HG02870 (cell line): ENCODE data around the gene HECW1.

ENCODE experiments used
- ATAC-seq: cut with Tn5 transposase; IDR thresholded peaks from one replicate; pipeline ENCODE4 v1.9.1; 2021; ENCODE audit warnings: mild to moderate bottlenecking, moderate library complexity; ENCODE audit not compliant: unreplicated experiment

Gene HECW1

DNA sequence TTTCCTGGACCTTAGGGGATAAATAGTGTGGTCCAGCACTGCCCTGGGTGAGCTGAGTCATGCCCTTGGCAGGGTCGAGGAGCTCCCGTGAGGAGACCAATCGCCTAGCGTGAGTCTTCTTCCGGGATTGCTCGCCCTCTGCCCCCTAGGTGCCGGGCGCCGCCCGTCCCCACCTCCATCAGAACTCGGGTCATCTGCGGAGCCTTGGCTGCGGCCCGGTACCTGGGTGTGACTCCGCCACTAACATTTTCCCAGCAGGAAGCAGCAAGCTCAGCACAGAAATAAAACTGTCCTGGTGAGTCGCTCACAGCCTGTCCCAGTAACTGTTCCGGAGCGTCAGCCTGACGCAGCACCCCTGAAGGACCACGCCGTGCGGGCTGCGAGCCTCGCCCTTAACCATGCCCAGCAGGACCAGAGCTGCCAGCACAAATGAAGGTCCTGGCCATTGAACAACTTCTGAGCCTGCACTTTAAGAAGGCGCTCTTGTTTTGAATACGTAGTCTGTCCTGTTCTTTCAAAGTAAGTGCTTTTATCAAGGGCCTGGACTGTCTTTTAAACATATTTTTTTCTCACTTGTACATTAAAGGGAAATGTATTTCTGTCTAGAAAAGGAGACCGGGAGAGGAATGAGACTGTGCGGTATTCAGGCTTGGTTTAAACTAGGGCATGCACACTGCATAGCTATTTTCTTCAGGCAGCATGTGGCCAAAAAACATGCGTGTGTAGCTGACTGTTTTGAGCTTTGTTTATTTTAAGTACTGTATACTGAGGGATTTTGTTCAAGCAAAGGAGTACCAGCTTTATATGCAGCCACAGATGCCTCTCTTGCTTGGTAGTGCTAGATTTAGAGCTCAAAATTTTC is 136.7 kb downstream of the HECW1 start:
- no peak for ATAC-seq

DNA sequence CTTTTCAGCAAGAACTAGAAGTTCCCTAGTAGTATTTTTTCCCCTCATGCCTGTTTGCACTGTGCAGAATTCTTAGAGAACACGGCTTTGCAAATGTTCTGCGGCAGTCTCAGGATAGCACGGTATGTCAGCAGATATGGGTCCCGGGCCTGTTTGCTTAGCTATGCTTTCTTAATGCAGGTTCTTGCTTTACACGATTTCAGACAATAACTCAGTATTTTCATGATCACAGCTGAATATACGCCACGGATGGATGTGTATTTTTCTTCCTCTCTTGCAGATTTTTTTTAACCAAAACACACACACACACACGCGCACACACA is 137.3 kb downstream of the HECW1 start:
- no peak for ATAC-seq

DNA sequence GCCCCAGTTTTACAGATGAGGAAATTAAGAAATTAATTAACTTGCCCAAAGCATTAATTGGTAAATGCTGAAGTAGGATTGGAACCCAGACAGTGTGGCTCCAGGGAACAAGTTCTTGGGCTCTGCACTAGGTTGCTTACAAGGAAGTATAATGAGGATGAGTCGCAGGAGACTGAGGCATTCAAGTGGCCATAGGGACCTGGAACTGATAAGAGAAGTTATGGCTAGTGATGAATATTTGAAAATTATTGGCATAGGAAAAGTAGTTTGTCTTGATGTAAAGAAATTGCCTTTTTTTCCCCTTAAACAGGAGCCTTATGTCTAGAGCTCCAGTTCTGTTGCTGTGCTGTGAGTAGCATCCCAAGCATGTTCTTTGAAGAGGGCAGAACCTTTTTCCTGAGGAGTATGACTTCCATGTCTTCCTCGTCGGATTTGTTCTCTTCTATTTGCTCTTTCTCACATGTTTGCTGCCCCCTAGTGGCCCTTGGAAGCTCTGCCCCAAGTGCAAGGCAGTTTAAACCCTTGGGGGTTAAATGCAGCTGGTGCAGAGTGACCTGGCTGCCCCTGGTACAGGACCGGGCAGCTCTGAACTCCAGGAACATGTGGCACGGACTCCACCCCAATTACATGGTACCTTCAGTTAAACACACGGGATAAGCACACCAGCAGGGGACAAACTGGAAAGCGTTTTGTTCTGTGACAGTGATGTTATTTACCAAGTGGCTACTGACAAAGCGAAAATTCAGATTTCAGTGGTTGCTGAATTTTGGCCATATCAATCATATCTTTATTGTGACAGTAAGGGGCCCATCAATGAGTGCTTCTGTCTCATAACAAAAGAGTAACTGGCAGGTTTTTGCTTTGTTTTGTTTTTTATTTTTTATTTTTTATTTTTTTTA is 148.8 kb downstream of the HECW1 start:
- peak; percentile 66 for ATAC-seq

DNA sequence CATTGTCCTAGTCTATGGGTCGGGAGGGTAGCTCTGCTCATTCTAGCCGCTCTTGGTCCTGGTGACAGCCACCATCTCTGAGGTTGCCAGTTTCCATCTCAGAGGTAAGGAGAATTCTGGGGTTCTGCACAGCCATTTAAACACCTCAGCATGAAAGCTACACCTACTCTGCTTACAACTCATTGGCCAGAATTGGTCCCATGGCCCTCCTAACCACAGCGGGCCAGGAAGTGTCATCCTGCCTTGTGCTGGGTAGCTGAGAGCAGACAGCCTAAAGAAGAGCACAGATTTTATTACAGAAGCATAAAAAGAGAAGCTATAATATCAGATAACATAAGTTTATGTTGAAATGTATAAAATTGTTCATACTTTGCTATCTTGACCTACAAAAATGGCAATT is 152.7 kb downstream of the HECW1 start:
- ATAC-seq, result no peak

DNA sequence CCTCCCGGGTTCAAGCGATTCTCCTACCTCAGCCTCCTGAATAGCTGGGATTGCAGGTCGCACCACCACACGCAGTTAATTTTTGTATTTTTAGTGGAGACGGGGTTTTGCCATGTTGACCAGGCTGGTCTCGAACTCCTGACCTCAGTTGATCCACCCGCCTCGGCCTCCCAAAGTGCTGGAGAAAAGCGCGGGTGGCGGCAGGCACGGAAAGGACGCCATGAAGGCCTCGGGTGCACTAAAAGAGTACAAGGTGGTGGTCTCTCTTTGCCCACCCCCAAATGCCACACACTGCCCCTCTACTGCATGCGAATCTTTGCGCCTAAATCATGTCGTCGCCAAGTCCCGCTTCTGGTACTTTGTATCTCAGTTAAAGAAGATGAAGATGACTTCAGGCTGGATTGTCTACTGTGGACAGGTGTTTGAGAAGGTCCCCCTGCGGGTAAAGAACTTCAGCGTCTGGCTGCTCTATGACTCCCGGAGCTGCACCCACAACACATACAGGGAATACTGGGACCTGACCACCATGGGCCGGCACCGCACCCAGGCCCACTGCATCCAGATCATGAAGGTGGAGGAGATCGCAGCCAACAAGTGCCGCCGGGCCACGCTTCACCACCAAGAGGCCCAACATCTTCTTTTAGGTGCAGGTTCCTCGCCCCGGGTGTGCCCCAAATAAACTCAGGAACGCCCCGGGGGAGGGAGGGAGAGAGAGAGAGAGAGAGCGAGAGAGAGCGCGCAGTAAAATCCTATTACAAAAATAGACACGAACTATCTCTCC is 161.7 kb downstream of the HECW1 start:
- ATAC-seq, result no peak

DNA sequence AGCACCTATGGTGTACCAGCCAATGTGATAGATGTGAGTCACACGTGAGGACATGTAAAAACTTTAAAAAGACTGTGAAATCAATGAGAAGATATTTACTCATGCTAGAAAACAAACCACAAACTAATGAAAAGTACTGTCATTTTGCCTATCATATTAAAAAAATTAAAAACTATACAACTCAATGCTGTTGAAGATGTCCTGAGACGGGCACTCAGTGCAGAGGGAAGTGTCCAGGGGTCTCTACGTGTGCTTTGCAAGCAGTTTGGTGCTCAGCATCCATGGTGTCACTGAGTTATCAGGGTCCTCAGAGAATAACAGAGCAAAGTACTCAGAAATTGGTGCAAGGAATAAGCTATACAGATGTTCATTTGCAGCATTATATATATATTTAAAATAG is 162.3 kb downstream of the HECW1 start:
- ATAC-seq, result no peak

DNA sequence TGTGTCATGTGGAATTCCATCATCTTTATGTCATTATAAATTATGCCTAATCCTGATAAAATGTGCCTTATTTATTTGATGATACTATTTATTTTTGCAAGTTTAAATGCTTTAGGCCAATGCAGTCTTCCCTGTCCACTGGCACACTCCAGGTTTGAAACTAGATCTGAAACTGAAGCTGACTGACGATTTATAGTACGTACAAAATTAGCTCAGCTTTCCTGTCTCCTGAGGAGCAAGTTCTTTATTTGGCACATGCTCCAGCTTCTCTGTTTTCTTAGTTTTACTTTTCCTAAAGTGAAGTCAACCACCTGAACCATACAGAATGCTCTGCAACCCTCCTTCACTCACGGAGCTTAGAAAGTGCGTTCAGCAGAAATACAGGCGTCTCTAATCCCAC is 164.1 kb downstream of the HECW1 start:
- ATAC-seq, result no peak

DNA sequence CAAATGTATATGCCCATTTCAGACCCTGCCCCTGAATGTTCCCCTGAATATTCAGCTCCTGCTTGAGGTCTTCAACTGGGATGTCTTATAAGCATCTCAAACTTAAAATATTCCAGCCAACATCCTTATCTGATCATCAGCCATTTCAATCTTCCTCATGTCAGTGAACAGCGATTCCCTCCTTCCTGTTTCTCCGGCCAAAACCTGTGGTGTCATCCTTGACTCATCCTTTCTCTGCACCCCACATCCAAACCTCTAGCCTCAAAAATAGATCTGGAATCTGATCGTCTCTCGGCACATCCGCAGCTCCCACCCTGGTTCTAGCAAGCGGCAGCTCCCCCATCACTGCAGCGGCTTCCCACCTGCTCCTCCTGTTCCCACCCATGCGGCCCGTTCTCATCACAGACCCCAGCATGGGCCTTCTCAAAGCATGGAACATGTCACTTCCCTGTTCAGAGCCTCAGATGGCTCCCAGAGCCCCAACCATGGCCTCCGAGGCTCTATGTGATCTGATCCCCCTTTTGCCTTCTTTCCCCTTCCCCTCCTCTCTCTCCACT is 165.7 kb downstream of the HECW1 start:
- ATAC-seq, result no peak

DNA sequence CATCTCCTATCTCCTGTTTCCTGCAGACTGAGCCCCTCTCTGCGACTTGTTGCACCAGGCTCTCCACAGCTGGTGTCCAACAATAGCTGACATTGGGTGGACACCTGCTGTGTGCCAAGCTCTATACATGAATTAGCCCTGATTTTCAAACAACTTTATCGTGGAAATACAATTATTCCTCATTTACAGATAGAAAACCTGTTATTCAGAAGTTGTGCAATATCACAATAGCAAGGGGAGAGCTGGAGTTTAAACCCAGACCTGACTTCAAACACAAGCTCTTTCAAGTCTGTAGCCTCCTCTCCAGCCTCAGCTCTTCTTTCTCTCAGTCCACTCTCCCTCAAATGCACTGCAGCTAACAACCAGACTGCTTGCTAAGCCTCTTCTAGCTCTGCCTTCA is 168.8 kb downstream of the HECW1 start:
- no peak for ATAC-seq

DNA sequence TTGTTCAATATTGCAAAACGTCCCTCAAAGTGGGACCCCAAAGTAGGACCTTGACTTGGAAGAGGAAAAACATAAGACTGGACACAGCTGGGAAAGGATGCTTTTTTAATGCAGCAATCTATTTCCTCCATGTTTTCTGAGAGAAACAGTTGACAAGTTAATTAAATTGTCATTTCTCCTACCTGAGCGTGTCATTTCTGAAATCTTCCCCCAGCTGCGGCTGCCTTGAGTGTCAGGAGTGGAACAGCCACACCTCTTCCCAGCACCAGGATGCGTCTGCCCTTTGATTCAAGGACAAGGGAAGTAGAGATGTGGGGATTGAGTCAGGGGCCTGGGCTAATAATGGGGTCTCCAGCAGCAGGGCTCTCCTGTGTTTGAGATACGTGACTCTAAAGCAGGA is 171.3 kb downstream of the HECW1 start:
- no peak for ATAC-seq

DNA sequence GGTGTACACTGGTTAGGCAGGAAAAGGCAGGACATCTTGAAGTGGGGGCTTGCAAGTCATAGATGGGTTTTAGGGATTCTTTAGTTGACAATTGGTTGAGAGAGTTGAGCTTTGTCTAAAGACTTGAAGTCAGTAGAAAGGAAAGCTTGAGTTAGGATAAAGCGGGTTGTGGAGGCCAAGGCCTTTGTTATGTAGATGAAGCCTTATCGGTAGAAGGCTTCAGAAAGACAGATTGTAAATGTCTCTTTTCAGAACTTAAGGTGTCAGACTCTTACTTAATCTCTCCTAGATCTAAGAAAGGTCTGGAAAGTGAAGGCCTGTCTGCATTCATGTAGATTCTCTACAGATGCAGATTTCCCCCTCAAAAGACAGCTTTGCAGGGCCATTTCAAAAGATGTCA is 177.4 kb downstream of the HECW1 start:
- ATAC-seq, result no peak

DNA sequence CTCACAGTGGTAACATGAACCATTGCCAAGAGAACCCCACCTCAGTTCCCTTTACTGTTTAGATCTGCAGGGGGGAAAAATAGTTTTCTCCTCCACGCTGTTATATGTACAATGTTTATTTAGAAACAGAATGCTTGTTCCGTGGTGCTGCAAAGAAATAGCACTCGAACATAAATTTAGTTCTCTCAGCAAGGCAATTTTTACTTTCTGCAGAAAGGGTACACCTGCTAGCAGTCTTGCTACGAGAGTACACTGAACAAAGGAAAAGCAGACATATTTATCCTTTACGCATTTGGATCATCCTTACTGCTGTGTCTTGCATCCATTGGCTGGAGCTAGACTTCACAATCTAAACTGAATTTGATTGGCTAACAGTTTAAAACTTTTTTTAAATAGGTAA is 178.5 kb downstream of the HECW1 start:
- ATAC-seq, result no peak

DNA sequence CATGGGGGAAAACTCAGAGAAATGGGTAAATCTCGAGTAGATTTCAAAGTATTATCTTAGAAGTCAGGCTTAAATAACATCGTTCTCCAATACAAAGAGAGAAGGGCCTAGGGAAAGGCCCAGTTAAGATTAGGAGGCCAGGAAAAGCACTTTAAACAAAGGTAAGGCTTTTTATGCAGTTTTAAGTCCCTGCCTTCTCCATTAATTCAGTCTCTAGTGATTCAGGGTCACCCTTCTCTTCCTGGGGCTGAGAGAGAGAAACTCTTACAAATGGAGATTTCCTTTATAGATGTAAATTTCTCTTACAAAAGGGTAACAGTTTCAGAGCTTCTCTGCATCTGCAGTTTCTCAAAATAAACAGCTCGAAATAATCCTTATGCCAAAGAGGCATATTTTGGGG is 179.3 kb downstream of the HECW1 start:
- ATAC-seq, result no peak

DNA sequence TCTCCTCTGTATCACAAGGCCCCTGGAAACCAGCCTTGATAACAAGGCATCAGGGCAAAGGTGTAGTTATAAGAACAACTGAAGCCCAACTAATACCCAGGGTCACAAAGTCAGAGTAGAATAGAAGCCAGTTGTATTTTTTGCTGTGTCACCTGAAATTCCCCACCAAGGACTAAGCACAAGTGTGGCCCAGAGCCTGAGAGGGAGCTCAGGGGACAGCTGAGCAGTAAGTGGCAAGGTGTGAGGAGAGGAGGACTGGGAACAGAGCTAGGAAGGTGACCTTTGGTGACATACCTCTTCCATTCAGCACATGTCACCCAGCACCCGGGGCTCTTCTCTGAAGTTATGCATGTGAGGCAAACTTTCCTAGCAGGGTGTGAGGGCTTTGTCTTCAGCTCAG is 179.9 kb downstream of the HECW1 start:
- no peak for ATAC-seq

DNA sequence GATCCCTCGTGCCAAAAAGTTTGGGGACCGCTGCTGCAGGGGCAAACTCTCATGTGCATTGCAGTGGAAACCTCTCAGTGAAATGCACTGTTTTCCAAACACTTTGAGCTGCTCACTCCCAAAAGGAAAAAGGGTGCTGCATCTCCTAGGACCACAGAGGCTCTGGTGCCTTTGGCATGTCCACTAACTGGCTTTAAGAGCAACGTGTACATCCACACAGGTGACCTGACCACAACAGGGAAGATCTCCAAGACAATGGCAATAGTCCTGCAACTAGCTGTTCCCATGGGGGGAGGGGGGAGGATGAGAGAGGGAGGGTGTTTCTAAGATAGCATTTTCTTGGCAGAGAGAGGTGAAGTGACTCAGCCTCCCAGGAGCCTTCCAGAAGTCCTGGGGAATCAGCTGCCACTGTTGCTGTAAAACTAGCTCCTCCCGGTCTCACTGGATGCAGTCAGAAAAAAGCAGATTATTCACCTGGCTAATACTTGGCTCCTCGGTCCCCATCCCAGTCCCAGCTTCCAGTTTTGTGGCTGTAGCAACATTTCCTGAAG is 181.7 kb downstream of the HECW1 start:
- no peak for ATAC-seq

DNA sequence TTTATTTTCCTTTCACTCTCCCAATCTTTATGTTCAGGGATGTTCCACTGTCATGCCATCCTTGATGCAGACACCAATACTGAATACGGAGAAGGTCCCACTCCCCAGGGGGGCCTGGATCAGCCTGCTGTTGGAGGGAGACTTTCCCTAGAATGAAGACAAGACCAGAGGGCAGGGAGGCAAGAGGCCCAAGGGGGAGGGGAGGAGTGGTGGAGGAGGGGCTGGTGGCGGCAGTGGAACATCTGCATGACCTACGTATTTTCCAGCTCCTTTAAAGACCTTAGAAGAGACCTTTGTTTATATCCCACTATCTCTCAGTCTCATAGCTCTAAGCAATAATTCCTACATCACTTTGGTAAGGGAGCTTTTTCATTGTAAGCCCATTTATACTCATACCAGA is 183.0 kb downstream of the HECW1 start:
- no peak for ATAC-seq

DNA sequence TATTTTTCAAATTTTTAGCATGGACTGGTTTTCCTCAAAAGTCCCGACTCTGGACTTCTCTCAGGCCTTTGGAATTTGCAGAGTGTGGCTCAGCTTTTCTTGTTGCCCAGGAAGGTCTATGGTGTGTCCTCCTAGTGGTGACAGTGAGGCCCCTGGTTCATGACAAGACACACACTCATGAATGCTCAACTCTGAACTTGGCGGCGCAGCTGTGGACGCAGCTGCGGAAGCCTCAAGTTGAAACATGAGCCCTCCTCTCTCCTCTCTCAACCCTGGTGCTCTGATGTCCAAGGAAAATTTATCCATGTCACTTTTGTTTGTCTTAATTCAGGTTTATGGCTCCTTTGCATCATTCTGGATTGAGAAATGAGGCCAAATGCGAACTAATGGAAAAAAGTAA is 183.9 kb downstream of the HECW1 start:
- no peak for ATAC-seq

DNA sequence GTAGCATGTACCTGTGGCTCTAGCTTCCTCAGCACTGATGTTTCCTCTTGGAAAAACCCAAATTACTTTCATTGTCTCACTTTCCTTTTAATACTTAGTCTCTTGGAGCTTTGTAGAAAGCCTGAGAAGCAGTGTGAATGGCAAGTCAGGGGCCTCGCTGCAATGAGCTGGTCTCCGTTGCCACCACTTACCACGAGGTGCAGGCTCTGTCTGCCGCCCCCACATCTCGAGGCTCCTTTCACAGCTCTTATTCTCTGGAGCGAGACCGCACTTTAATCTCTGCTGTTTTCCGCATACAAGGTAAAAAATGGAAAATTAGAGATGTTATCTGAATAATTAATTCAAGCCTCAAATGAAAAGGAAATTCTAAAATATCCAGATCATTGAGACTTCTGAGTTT is 186.2 kb downstream of the HECW1 start:
- no peak for ATAC-seq

DNA sequence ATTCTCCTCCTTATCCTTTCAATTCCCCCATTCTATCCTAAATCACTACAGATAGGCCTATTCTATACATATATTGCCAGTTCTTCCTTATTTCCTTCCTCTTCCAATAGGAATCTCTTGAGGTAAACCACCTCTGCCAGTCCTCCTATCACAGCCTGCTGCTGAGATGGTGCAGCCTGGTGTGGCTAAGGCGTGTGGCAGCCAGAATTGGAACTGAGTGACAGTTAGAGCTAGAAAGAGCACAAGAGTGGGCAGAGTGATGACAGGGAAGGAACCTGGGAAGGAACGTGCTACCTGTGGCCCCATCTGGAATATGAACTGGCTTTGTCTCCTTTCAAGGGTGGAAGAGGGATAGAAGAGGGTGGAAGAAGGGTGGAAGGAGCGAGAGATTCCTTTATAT is 187.7 kb downstream of the HECW1 start:
- ATAC-seq, result no peak

DNA sequence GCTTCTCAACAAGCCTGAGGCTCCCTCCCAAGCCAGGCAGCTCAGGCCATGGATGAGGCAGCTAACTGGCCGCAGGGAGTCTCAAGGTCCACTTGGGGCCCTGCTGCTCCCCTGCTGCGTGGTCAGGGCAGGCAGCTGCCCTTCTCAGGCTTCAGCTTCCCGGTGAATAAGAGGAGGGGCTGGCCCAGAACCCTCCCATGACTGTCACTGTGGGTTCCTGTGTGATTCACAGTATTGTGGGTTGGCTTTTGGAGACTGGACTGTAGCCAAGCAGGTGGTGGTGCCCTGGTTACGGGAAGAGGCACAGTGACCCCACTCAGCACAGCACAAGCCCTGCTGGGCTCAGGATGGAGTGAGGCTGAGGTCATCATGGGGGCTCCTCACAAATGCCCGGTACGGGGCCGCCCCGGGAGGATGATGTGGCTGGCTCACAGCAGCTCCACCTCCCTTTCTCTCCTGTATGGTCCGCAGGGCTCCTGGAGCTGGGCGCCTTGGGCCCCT is 189.8 kb downstream of the HECW1 start:
- ATAC-seq, result no peak
